Upper lobe of left lung (tissue), 6 donors: ENCODE results near the gene LHCGR. TPM values are rescaled to one million over a fixed set of nuclear protein-coding genes. Genes with fewer than 3 reads are reported as not detected.

Source experiments
- ATAC-seq, 2 donors: fragments of 200-7000 bp; cut with Tn5 transposase; one replicate each; pipeline ENCODE4 v1.9.1; 2022; ENCODE audit warnings: mild to moderate bottlenecking in 2 of 2, moderate library complexity in 2 of 2; ENCODE audit not compliant: low FRiP score in 2 of 2
- DNase-seq, 2 donors: peaks; one replicate each; pipeline ENCODE4 v3.0.0-alpha.2; 2019 to 2020
- H3K27ac ChIP-seq, 4 donors: fragments of 200-600 bp; sonication (generic); one replicate each; pipeline ENCODE4 v1.5.1; 2016 to 2019
- H3K27me3 ChIP-seq, 4 donors: fragments of 200-600 bp; sonication (generic); one replicate each; pipeline ENCODE4 v1.5.1; 2017 to 2019
- H3K36me3 ChIP-seq, 4 donors: fragments of 200-600 bp; sonication (generic); one replicate each; pipeline ENCODE4 v1.5.1; 2016 to 2019
- H3K4me1 ChIP-seq, 4 donors: fragments of 200-600 bp; sonication (generic); one replicate each; pipeline ENCODE4 v1.5.1; 2018 to 2019
- H3K4me3 ChIP-seq, 4 donors: fragments of 200-600 bp; sonication (generic); one replicate each; pipeline ENCODE4 v1.5.1; 2017 to 2019; ENCODE audit warnings: mild to moderate bottlenecking in 2 of 4, moderate library complexity in 1 of 4
- H3K9me3 ChIP-seq, 4 donors: fragments of 200-600 bp; sonication (generic); one replicate each; pipeline ENCODE4 v1.5.1; 2018 to 2019
- EP300 ChIP-seq, 4 donors: sonication (generic); formaldehyde crosslinking; IDR thresholded peaks; one replicate each; pipeline ENCODE4 v1.5.1; 2017; ENCODE audit warnings: antibody characterized with exemption in 4 of 4, control low read depth in 2 of 4
- POLR2A ChIP-seq, 4 donors: fragments of 450-650 bp; IDR thresholded peaks; one replicate each; pipeline ENCODE4 v1.5.1; 2016 to 2017; ENCODE audit warnings: antibody characterized with exemption in 4 of 4, mild to moderate bottlenecking in 2 of 4
- POLR2AphosphoS5 ChIP-seq, 2 donors: sonication (generic); formaldehyde crosslinking; IDR thresholded peaks; one replicate each; pipeline ENCODE4 v1.5.1; 2017; ENCODE audit warnings: antibody characterized with exemption in 2 of 2
- WGBS, 2 donors: methylation state at CpG; one replicate each; pipeline ENCODE4 v1.1.5; 2017 to 2018; 5-methylcytosine and 5-hydroxymethylcytosine counted together
- total RNA-seq, 6 donors: library from RNA; depleted of rRNA in 4 of 6; stranded (reverse); fragments of >200 nt in 4 of 6; gene quantifications; one replicate each; pipeline versions ENCODE4 v1.1.0 to v1.2.1, GENCODE V29; 2016 to 2021
- TF ChIP-seq, protein P1 (sequence below), 6 experiments: fragments of 450-650 bp in 4 of 6; fragments of 200-600 bp in 2 of 6; sonication (generic) in 2 of 6; IDR thresholded peaks; one replicate each; pipeline ENCODE4 v1.5.1; 2016 to 2019; ENCODE audit warnings: antibody characterized with exemption in 6 of 6
- donor health status: DM: no; HTN: no; CAD: no; lungs with moderate emphysema.
- donor health status: DM: no; HTN: yes; CAD: no; lungs with severe emphysema.

Gene LHCGR
- total RNA-seq, 6 donors from 2014 or later, result 0.72 TPM; not detected in 5

DNA sequence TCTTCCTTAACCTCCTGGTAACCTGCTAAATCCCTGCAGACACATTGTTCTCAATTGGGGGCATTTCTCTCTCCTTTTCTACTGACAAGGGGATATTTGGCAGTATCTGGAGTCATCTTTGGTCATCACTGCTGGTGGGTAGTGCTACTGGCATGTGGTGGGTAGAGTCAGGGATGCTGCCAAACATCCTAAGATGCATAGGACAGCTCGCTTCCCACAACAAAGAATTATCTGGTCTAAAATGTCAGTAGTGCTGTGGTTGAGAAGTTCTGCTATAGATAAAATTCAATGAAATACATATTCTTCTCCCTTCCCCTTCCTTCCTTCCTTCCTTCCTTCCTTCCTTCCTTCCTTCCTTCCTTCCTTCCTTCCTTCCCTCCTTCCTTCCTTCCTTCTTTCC is 18.7 kb upstream of the LHCGR start:
- WGBS, 2 donors, result 71 to 95% methylated on average over 1 of the region's 1 CpG
- Histone ChIP-seq H3K27me3 (no peaks in the 10 kb centered on the region), H3K4me1 (no peaks in the 10 kb centered on the region), H3K27ac (no peak overlapping the region), H3K9me3 (no peaks in the 10 kb centered on the region), H3K36me3 (no peaks in the 10 kb centered on the region), H3K4me3 (no peak overlapping the region)
- no peak for TF ChIP-seq POLR2A (IDR thresholded peaks at IDR 0.05)
- TF ChIP-seq POLR2AphosphoS5 (IDR thresholded peaks at IDR 0.05), result no peak
- TF ChIP-seq, protein P1, sequence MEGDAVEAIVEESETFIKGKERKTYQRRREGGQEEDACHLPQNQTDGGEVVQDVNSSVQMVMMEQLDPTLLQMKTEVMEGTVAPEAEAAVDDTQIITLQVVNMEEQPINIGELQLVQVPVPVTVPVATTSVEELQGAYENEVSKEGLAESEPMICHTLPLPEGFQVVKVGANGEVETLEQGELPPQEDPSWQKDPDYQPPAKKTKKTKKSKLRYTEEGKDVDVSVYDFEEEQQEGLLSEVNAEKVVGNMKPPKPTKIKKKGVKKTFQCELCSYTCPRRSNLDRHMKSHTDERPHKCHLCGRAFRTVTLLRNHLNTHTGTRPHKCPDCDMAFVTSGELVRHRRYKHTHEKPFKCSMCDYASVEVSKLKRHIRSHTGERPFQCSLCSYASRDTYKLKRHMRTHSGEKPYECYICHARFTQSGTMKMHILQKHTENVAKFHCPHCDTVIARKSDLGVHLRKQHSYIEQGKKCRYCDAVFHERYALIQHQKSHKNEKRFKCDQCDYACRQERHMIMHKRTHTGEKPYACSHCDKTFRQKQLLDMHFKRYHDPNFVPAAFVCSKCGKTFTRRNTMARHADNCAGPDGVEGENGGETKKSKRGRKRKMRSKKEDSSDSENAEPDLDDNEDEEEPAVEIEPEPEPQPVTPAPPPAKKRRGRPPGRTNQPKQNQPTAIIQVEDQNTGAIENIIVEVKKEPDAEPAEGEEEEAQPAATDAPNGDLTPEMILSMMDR (IDR thresholded peaks at IDR 0.05), result no peak
- no peak for TF ChIP-seq EP300 (IDR thresholded peaks at IDR 0.05)
- no peak for DNase-seq
- no peak for ATAC-seq

DNA sequence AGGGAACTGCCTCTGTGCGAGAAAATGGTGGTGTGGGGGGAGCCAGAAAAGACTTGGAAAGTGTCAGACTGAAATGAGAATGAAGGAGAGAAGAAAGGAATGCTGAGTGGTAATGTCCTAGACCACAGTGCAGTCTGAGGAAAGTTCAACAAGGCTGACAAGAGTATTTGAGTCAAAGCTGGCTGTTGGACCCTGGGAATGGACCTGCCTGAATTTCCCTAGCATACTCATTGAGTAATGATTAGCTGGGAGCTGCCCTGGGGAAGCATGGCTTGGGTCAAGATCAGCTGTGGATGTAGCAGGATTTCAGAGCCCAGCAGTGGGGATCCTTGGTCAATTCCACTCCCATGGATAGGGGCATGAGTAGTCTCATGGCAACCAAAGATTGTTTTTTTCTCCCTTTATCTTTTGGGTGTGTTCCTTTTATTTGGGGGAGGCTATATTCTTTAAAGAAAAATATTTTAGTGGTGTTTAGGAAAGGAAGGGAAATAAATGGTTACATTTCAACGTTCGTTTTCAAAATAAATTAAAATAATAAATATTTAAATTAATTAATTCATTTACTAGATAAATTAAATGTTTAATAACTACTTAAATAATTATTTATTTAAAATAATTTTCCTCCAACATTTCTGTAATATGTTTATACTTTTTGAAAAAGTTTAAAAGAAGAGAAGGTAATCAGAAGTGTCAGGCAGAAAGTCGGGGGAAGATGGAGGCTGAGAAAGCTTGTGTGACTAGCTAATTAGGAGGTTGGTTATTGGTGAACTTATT is 15.9 kb upstream of the LHCGR start:
- TF ChIP-seq, protein P1 (IDR thresholded peaks at IDR 0.05), result no peak
- TF ChIP-seq POLR2AphosphoS5 (IDR thresholded peaks at IDR 0.05) (no peak), EP300 (IDR thresholded peaks at IDR 0.05) (no peak), POLR2A (IDR thresholded peaks at IDR 0.05) (no peak)
- Histone ChIP-seq H3K4me1 (no peaks in the 10 kb centered on the region), H3K27me3 (no peaks in the 10 kb centered on the region), H3K9me3 (no peaks in the 10 kb centered on the region), H3K4me3 (no peak overlapping the region), H3K27ac (no peak overlapping the region), H3K36me3 (no peaks in the 10 kb centered on the region)
- WGBS, 2 donors, result 88 to 89% methylated on average over 4 of the region's 4 CpGs
- DNase-seq, result no peak
- no peak for ATAC-seq

DNA sequence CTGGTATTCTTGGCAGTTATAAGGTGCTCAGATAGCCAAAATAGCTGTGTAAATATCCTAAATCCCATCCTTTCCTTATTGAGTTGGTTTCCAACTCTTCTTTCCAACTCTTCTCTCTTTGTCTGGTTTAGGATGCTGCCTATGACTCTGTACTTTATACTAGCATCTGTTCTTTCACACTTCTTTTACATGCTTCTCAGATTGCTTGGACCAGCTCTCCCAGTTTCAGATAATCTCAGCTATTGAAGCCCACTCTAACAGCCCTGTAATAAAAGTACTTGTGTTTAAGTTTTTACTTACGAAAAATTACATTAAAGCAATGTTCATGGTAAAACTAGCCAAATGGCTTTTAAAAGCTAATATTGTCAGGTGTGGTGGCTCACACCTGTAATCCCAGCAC is 14.7 kb upstream of the LHCGR start:
- H3K27me3 ChIP-seq, result no peaks in the 10 kb centered on the region
- WGBS, 2 donors, result 92 to 94% methylated on average over 1 of the region's 1 CpG
- no peak overlapping the region for H3K27ac ChIP-seq
- DNase-seq (no peak), ATAC-seq (no peak)
- no peaks in the 10 kb centered on the region for H3K36me3 ChIP-seq
- H3K4me1 ChIP-seq, result no peaks in the 10 kb centered on the region
- TF ChIP-seq EP300 (IDR thresholded peaks at IDR 0.05) (no peak), POLR2A (IDR thresholded peaks at IDR 0.05) (no peak), POLR2AphosphoS5 (IDR thresholded peaks at IDR 0.05) (no peak)
- TF ChIP-seq, protein P1 (IDR thresholded peaks at IDR 0.05), result no peak
- no peaks in the 10 kb centered on the region for H3K9me3 ChIP-seq
- H3K4me3 ChIP-seq, result no peak overlapping the region

DNA sequence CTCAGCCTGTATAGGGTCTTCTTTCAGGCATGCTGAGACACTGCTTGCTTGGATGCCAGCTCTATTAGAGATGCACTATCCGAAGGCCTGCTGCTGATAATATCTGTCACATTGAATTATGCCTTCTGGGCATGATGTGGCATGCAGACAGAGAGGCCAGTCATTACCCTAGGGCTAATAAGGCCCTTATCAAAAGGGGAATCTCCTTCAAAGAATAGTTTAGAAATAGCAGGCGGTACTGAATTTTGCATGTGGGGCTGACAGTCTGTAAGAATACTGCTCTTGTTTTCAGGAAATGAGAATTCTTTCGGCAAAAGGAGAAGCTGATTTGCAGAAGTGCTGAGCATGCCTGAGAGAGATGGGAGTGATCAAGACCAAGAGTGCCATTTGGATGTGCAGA is 13.1 kb upstream of the LHCGR start:
- no peaks in the 10 kb centered on the region for H3K9me3 ChIP-seq
- H3K36me3 ChIP-seq, result no peaks in the 10 kb centered on the region
- H3K4me3 ChIP-seq, result no peak overlapping the region
- no peak overlapping the region for H3K27ac ChIP-seq
- TF ChIP-seq POLR2A (IDR thresholded peaks at IDR 0.05) (no peak), EP300 (IDR thresholded peaks at IDR 0.05) (no peak), POLR2AphosphoS5 (IDR thresholded peaks at IDR 0.05) (no peak)
- TF ChIP-seq, protein P1 (IDR thresholded peaks at IDR 0.05), result no peak
- H3K27me3 ChIP-seq, result no peaks in the 10 kb centered on the region
- DNase-seq, result no peak
- 39 to 41% methylated on average over 3 of the region's 3 CpGs for WGBS, 2 donors
- H3K4me1 ChIP-seq, result no peaks in the 10 kb centered on the region
- peak in 1 of 2 donors; percentile 28 for ATAC-seq

DNA sequence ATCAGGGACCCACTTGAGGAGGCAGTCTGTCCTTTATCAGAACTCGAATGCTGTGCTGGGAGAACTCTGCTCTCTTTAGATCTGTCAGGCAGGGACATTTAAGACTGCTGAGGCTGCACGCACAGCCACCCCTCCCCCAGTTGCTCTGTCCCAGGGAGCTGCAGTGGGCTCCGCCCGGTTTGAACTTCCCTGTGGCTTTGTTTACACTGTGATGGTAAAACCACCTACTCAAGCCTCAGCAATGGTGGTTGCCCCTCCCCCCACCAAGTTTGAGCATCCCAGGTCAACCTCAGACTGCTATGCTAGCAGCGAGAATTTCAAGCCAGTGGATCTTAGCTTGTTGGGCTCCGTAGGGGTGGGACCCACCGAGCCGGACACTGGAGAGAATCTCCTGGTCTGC is 11.8 kb upstream of the LHCGR start:
- peaks cover 0 to 7% (median 0%) of the 10 kb centered on the region in 4 donors for H3K9me3 ChIP-seq

More for the DNA sequence above, 11.8 kb upstream of the LHCGR start:
- H3K4me1 ChIP-seq, result no peaks in the 10 kb centered on the region
- no peaks in the 10 kb centered on the region for H3K36me3 ChIP-seq
- ATAC-seq (no peak), DNase-seq (peak in 1 of 2 donors; percentile 24)
- H3K27me3 ChIP-seq, result no peaks in the 10 kb centered on the region
- no peak overlapping the region for H3K4me3 ChIP-seq
- TF ChIP-seq, protein P1 (IDR thresholded peaks at IDR 0.05), result no peak
- TF ChIP-seq POLR2A (IDR thresholded peaks at IDR 0.05), result no peak
- no peak for TF ChIP-seq POLR2AphosphoS5 (IDR thresholded peaks at IDR 0.05)
- TF ChIP-seq EP300 (IDR thresholded peaks at IDR 0.05), result no peak
- no peak overlapping the region for H3K27ac ChIP-seq
- 66% methylated on average over 8 of the region's 8 CpGs; no CpG with 5 or more reads in 1 of the 2 donors for WGBS, 2 donors
